H1 (cell line): ENCODE data around the gene DHRS1. TPM values are rescaled to one million over a fixed set of nuclear protein-coding genes. Genes with fewer than 3 reads are reported as not detected.

Experiments
- CHD7 ChIP-seq: fragments of 300-600 bp; sonication (generic); IDR thresholded peaks from 2 replicates; pipeline ENCODE4 v1.7.1; 2012; ENCODE audit warnings: low read length, moderate library complexity, mild to moderate bottlenecking, inconsistent platforms; ENCODE audit not compliant: insufficient replicate concordance
- polyA plus RNA-seq, 7 experiments: library from polyadenylated mRNA; depleted of rRNA in 3 of 7; stranded (reverse) in 5 of 7; unstranded in 2 of 7; fragments of >200 nt in 5 of 7; fragments of 200-250 nt in 2 of 7; gene quantifications; 1 replicate in 5 of 7; 2 replicates in 1 of 7; 4 replicates in 1 of 7; pipeline versions ENCODE4 v1.2.1 to v1.2.3, GENCODE V29; 2011 to 2013; ENCODE audit warnings: missing spikeins in 2 of 7, mixed read lengths in 2 of 7
- total RNA-seq: library from RNA; stranded (reverse); fragmentation: NEBNext Ultra II Directional; extraction: Animal tissue kit (Norgen Biotek cat#: 25700); gene quantifications from 2 replicates; pipeline ENCODE4 v1.2.1, GENCODE V29; 2021

DHRS1 gene
- total and polyA plus RNA-seq, 2 of the 8 experiments (the other 6 are each of a cell fraction or from before 2014, with no cell fraction given): 8.8 to 31.7 TPM

GRCh38 chr14:24323341-24323740, 23.8 kb upstream of the DHRS1 start (continued):
- no peak for TF ChIP-seq CHD7
